SW 1271 (cell line): ENCODE data around the gene KCNQ1.

Experiments used
- DNase-seq, 2 experiments: peaks; one replicate each; lab custom pipeline; 2025; lab: John Stamatoyannopoulos, UW

KCNQ1 gene

GRCh38 chr11:2806351-2807024 lies 361.7 kb downstream of the KCNQ1 start:
- no peak for DNase-seq

DNA sequence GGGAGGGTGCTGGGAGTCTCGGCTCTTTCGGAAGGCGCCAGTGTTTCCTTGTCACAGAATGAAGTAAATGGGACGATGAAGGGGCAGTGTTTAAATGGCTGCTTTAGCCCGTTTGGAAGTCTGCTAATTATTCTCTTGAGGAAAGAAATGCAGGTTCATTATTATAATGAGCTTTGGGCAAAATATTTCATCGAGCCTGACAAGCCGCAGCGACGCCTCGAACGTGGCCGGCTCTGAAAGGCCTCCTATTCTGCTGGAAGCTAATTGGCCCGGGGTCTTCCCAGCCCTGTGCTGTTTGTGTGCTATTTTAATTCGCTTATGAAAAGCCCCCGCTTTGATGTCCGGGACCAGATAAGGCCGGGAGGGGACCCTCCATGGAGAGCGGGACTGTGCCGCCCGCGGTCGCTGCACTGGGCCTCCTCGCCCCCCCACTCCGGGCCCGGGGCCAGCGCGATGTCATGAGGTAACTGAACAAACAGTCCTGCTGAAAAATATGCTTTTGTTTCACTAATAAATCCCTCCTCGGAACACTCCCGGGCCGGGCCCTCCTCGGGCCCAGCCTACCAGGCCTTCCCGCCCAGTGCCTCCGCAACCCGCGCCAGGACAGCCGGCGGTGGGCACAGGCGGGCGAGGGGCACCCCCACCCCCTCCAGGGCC lies 362.3 kb downstream of the KCNQ1 start:
- no peak for DNase-seq

DNA sequence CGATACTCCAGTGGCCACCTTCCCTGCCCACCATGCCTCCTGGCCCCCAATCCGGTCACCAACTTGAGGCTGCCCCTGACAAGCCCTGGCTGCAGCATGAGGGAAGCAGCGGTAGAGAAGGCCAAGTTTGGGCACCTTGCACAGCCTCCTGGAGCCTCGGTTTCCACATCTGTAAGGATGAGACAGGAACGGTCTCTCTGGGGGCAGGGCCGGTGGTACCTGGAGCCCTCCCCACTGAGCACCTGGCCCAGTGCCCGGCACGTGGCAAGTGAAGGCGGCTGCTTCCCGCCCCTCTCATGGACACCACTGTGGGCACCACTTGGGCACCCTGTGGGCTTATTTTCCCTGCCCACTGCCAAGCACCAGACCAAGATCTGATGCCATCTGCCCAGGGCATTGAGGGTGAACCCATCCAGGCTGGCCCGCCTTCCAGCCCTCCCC lies 363.0 kb downstream of the KCNQ1 start:
- no peak for DNase-seq

DNA sequence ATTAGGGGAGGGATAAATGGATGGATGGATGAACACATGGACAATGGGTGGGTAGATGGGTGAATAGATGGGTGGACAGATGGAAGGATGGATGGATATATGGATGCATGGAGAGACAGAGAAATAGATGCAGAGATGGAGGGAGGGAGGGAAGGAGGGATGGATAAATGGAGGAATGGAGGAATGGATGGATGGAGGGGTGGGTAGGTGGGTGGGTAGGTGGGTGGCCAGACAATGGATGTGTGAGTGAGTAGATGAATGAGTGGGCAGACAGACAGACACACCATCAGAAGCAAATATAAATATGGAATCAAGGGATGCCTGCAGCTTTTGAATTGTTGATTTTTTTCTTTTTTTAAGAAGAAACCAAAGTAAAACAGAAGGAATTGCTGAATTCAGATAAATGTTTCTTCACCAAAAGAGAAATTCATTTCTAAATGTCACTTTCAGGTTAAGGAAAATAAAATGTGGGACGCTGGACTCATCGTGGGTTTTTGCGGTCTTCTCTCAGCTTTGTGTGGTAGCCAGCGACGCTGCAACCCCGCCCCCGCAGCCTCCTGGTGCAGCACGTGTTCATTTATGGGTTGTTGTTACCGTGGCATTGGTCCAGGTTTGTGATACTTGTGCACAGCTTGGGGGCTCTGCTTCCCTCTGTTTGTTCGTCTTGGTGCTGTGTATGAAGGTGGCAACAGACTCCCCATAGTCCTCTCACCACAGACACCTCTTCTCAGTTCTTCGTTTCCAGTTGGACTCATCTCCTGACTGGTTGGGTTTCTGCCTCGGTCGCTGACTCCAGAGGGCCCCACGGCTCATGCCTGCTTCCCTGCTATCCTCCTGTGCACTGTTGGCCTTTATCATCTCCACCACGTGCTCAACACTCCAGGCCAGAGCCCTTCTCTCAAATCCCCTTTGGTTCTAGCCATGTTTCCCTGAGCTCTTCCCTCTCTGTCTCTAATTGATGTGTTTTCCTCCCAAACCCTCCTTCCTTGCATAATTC lies 364.3 kb downstream of the KCNQ1 start:
- no peak for DNase-seq

- no peak for DNase-seq
These were observed 365.0 kb downstream of the KCNQ1 start for GRCh38 chr11:2809854-2810253.

- DNase-seq, result no peak
These were observed 365.8 kb downstream of the KCNQ1 start for GRCh38 chr11:2810411-2811205.

- DNase-seq, result no peak
These were observed 366.6 kb downstream of the KCNQ1 start for GRCh38 chr11:2811206-2812091.

GRCh38 chr11:2812371-2812991 lies 367.7 kb downstream of the KCNQ1 start:
- DNase-seq, result no peak

DNA sequence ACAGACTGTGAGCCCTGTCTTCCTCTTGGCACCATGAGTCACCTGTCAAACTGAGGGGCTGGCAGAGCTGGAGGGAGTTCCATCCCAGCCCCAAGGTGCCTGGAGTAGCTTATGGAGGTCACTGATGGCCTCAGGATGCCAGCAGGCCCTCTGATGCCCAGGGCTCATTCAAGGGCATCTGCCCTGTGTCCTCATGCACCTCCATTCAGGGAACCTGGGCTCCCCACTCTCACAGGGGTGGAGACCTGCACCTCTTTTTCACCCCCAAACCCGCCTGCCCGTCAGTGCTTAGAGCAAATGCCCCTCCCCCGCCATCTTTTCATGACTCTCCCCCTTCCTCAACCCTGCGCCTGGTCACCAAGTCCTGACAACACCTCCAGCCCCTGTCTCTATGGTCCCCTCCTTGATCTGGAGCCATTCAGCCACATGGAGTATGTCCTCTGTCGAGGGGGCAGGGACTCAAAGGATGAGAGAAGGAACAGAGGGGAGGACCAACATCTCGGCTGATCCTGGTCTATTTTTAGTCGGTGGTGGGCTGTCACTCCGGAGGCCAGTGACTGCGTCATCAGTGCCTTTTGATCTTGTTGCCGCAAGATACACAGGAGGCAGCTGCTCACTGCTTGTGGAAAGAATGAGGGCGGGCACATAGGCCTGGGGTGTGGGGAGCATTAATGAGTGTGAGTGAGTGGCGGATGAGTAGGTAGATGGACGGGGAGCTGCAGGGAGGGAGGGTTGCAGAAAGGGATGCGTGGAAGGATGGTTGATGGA lies 368.5 kb downstream of the KCNQ1 start:
- DNase-seq, result no peak

DNA sequence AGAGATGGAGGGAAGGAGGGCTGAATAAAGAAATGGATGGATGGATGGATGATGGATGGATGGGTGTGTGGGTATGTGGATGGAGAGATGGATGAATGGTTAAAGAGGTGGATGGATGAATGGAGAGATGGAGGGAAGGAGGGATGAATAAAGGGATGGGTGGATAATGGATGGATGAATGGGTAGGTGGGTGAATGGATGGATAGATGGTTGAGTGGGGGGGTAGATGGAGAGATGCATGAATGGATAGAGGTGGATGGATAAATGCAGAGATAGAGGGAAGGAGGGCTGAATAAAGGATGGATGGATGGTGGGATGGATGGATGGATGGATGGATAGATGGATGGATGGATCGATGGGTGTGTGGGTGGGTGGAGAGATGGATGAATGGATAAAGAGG lies 369.2 kb downstream of the KCNQ1 start:
- no peak for DNase-seq

DNA sequence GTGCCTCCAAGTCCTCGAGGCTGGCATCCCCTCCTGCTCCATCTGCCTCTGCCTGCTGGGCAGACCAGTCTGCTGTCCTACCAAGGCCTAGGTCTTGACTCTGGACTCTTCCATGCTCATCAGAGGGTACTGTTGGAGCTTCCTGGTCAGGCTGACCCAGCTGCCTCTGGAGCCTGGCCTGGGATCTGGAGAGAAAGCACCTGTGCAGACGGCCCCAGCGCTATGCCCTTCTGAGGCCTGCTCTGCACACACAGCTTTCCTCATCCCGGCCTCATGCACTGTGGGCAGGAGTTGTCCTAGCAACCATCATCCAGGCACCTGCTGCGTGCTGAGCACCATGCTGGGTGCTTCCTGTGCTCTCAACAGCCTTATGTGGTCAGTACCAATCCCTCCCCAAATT lies 369.9 kb downstream of the KCNQ1 start:
- DNase-seq, result no peak

- DNase-seq, result no peak
These were observed 371.1 kb downstream of the KCNQ1 start for GRCh38 chr11:2815762-2816496.

DNA sequence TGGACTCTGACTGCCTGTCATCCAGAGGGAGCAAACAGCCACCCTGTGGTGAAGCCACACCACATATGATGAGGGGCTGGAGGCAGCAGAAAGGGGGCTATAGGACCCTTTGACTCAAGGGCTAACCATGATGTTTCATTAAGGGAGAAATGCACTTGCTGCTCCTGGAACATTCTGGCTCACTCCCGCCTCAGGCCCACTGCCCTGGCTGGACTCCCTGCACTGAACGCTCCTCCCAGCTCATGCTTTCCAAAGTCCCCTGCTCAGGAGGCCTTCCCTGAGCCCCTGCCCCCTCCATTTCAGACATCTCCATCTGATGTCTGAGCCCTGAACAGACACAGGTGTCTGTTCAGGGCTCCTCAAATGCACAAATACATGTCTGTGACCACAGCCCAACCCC lies 371.7 kb downstream of the KCNQ1 start:
- DNase-seq, result no peak

- DNase-seq, result no peak
These were observed 372.2 kb downstream of the KCNQ1 start for GRCh38 chr11:2816941-2817421.

- DNase-seq, result no peak
These were observed 372.6 kb downstream of the KCNQ1 start for GRCh38 chr11:2817431-2817830.

GRCh38 chr11:2818021-2818420 lies 373.2 kb downstream of the KCNQ1 start:
- no peak for DNase-seq

- DNase-seq, result no peak
These were observed 373.7 kb downstream of the KCNQ1 start for GRCh38 chr11:2818503-2818902.

GRCh38 chr11:2819316-2819715 lies 374.5 kb downstream of the KCNQ1 start:
- DNase-seq, result no peak

- DNase-seq, result no peak
These were observed 376.2 kb downstream of the KCNQ1 start for GRCh38 chr11:2820976-2821375.
